ENCODE measurements around the gene PRKAG2.
"Not testable (repeated sequence)": the region's sequence is repeated elsewhere in the genome, so short reads cannot be mapped to it uniquely, and the experiment has no call there.

Gene PRKAG2

DNA sequence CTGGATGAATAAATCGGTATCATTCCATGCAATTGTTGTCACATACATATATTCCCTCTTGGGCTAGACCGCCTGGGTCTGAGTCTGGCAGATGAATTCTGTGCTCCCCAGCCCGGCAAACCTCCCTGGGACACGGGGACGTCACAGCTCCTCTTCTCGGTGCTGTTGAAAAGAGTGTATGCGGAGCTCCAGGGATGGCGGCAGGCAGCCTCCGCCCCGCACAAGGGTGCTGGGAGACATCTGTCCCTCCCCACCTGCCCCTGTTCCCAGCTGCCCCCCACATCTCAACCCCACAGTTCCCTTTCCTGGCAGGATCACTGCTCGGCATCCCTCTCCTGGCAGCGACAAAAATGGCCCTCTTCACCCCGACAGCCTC is 32.1 kb downstream of the PRKAG2 start:
- no peak for DNase-seq (ENCODE audit: low read depth)
- H3K4me3 ChIP-seq (ENCODE audit: low read length) = no peak overlapping the region

DNA sequence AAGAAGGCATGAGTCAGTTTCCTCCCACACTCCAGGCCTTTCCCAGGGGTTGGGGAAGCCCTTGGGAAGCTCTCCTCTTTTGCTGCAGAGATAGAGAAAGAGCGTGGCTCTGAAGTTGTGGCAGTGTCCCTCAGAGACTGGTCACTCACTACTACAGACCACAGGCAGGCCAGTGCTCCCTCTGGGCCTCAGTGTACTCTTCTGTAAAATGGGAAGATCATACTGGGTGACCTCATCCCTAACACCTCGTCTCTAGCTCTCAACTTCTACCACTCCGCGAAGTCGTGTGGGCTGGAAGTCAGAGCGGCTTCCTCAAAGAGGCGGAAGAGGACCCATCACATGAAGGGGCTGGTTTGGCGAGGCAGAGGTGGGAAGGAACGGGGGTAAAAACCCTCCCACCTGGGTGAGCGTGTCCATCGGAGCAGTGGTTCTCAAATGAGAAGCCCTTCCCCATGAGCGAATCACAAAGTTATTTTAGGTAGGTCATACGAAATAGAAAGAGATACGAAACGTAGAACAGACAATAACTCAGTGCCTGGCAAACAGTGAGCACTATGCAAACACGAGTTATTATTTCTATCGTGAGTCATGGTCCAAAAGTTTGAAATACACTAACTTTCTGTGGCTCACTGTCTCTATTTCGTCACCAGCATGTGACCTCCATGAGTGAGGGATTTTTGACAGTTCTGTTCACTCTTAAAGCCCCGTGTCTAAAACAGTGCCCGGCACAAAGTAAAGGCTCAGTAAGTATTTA is 32.7 kb downstream of the PRKAG2 start:
- H3K4me3 ChIP-seq (ENCODE audit: low read length) = no peak overlapping the region
- TF ChIP-seq, protein P1, sequence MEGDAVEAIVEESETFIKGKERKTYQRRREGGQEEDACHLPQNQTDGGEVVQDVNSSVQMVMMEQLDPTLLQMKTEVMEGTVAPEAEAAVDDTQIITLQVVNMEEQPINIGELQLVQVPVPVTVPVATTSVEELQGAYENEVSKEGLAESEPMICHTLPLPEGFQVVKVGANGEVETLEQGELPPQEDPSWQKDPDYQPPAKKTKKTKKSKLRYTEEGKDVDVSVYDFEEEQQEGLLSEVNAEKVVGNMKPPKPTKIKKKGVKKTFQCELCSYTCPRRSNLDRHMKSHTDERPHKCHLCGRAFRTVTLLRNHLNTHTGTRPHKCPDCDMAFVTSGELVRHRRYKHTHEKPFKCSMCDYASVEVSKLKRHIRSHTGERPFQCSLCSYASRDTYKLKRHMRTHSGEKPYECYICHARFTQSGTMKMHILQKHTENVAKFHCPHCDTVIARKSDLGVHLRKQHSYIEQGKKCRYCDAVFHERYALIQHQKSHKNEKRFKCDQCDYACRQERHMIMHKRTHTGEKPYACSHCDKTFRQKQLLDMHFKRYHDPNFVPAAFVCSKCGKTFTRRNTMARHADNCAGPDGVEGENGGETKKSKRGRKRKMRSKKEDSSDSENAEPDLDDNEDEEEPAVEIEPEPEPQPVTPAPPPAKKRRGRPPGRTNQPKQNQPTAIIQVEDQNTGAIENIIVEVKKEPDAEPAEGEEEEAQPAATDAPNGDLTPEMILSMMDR (IDR thresholded peaks at IDR 0.05; ENCODE audit: insufficient read depth, low read depth, low read length, missing control alignments) = no peak
- peak; percentile 73 for DNase-seq (ENCODE audit: low read depth)

More for the DNA sequence above, 32.1 kb downstream of the PRKAG2 start:
- TF ChIP-seq, protein P1 (IDR thresholded peaks at IDR 0.05; ENCODE audit: insufficient read depth, low read depth, low read length, missing control alignments) = no peak

DNA sequence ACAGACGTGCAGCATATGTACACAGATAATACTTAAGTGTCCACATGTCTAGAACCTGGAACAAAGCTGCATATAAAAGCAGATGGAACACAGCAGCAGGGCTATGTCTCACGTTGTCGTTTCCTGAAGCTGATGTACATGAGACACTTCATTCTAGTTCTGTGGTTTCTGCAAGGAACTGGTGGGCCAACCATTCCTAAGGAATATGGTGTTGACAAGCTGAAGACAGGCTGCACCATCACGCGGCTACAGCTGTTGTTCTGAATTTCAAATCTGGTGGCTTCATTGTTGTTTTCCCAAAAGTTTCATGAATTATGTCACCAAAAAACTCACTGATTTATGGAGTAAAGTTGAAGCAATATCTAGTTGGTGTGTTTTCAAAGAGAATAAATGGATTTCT is 33.7 kb downstream of the PRKAG2 start:
- TF ChIP-seq, protein P1 (IDR thresholded peaks at IDR 0.05; ENCODE audit: insufficient read depth, low read depth, low read length, missing control alignments) = no peak
- DNase-seq (ENCODE audit: low read depth) = no peak
- H3K4me3 ChIP-seq (ENCODE audit: low read length) = no peak overlapping the region

DNA sequence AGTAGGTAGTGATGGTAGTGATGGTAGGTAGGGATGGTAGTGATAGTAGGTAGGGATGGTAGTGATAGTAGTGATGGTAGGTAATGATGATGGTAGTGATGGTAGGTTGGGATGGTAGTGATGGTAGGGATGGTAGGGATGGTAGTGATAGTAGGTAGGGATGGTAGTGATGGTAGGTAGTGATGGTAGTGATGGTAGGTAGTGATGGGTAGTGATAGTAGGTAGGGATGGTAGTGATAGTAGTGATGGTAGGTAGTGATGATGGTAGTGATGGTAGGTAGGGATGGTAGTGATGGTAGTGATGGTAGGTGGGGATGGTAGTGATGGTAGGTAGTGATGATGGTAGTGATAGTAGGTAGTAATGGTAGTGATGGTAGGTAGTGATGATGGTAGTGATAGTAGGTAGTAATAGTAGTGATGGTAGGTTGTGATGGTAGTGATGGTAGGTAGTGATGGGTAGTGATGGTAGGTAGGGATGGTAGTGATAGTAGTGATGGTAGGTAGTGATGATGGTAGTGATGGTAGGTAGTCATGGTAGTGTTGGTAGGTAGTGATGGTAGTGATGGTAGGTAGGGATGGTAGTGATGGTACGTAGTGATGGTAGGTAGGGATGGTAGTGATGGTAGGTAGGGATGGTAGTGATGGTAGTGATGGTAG is 35.4 kb downstream of the PRKAG2 start:
- not testable (repeated sequence) for DNase-seq (ENCODE audit: low read depth); H3K4me3 ChIP-seq (ENCODE audit: low read length)

DNA sequence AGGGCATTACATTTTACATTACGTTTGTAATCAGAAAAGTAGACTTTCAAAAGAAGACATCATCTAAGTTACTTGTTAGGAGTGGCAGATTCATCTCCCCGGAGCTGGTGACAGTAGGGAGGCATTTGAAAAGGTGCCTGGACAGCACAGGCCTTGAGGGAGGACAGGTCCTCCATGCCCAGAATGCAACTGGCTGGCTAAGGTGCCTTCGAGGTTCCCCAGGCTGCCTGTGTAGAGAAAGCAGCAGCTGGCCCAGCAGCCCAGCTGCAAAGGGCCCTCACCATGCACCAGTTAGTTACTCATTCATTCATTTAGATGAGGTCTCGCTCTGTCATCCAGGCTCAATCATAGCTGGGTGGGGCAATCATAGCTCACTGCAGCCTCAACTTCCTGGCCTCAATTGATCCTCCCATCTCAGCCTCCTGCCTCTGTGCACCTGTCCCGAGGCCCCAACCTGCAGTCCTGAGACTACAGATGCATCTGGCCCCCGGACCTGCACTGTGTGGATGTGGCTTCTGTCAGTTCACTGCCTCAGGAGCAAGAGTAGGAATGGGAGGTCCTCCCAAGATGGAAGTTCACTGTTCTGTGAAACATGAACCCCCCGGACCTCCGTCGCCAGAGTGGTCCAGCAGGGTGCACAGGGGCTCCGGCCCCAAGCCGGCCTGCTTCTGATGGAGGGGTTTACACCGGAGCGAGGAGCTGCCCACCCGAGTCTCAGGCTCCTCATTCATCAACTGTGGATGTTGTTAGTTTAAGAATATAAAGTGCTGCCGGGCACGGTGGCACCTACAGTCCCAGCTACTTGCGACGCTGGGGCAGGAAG is 36.6 kb downstream of the PRKAG2 start:
- no peak overlapping the region for H3K4me3 ChIP-seq (ENCODE audit: low read length)
- DNase-seq (ENCODE audit: low read depth) = no peak
- TF ChIP-seq, protein P1 (IDR thresholded peaks at IDR 0.05; ENCODE audit: insufficient read depth, low read depth, low read length, missing control alignments) = no peak

DNA sequence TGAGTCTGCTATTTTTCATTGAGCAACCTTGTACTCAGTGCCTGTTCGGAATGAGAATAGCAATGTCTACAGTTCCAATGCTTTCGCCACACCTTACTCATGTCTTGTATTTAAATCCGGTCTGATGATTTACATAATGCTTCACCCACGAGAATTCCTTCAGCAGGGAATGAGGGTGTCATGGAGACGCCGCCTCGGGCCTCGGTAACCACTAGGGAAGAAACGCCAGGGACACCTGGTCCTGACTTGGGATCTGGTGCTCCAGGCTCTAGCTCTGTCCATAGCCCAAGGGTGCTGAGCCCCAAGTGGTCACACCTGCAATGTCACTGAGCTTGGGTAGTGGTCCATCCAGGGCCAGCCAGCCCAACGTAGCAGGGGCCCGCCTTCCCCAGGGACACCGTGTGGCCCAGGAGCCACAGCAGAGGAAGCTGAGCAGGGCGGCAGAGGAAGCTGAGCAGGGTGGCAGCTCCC is 37.4 kb downstream of the PRKAG2 start:
- DNase-seq (ENCODE audit: low read depth) = peak; percentile 27
- H3K4me3 ChIP-seq (ENCODE audit: low read length) = no peak overlapping the region
- TF ChIP-seq, protein P1 (IDR thresholded peaks at IDR 0.05; ENCODE audit: insufficient read depth, low read depth, low read length, missing control alignments) = no peak

DNA sequence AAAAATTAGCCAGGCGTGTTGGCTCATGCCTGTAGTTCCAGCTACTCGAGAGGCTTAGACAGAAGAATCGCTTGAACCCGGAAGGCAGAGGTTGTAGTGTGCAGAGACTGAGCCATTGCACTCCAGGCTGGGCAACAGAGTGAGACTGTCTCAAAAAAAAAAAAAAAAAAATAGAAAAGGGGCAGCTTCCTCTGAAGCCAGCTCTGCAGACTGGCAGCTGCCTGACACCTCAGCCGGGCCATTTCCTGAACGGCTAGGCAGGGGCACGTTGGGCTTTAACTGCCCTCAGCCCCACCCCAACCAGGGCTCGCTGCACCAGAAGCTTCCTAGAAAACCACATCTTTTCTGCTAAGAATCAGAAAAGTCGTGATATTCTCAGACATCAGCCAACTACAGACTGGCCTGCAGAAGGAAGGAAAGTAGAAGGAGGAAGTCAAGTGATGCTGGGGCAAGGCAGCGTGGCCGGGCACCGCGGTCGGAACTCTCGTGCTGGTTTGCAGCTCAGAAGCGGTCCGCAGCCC is 38.0 kb downstream of the PRKAG2 start:
- DNase-seq (ENCODE audit: low read depth) = peak; percentile 31
- no peak overlapping the region for H3K4me3 ChIP-seq (ENCODE audit: low read length)
- TF ChIP-seq, protein P1 (IDR thresholded peaks at IDR 0.05; ENCODE audit: insufficient read depth, low read depth, low read length, missing control alignments) = no peak
